ENCODE measurements around the gene TRAPPC2L.
"Not testable (repeated sequence)": the region's sequence is repeated elsewhere in the genome, so short reads cannot be mapped to it uniquely, and the experiment has no call there.

Gene TRAPPC2L

GRCh38 chr16:88888461-88889387, 31.8 kb downstream of the TRAPPC2L start:
- TF ChIP-seq, protein P1, sequence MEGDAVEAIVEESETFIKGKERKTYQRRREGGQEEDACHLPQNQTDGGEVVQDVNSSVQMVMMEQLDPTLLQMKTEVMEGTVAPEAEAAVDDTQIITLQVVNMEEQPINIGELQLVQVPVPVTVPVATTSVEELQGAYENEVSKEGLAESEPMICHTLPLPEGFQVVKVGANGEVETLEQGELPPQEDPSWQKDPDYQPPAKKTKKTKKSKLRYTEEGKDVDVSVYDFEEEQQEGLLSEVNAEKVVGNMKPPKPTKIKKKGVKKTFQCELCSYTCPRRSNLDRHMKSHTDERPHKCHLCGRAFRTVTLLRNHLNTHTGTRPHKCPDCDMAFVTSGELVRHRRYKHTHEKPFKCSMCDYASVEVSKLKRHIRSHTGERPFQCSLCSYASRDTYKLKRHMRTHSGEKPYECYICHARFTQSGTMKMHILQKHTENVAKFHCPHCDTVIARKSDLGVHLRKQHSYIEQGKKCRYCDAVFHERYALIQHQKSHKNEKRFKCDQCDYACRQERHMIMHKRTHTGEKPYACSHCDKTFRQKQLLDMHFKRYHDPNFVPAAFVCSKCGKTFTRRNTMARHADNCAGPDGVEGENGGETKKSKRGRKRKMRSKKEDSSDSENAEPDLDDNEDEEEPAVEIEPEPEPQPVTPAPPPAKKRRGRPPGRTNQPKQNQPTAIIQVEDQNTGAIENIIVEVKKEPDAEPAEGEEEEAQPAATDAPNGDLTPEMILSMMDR (IDR thresholded peaks at IDR 0.05): no peak
- no peaks in the 10 kb centered on the region for H3K9me3 ChIP-seq
- H3K27me3 ChIP-seq: peaks cover 0 to 32% of the 10 kb centered on the region in 2 donors
- no peak overlapping the region for H3K27ac ChIP-seq
- intact Hi-C loops (cut with DNase I; ENCODE audit: low total_unique reads): no loop called here
- DNase-seq: no peak
- no peaks in the 10 kb centered on the region for H3K36me3 ChIP-seq
- no peak overlapping the region for H3K4me3 ChIP-seq
- no peaks in the 10 kb centered on the region for H3K4me1 ChIP-seq

- H3K4me1 ChIP-seq; DNase-seq; H3K27ac ChIP-seq; intact Hi-C loops (cut with DNase I; ENCODE audit: low total_unique reads); H3K36me3 ChIP-seq; H3K9me3 ChIP-seq; H3K4me3 ChIP-seq: not testable (repeated sequence)
- H3K27me3 ChIP-seq: peaks cover 0 to 25% of the 10 kb centered on the region in 2 donors
Observed at GRCh38 chr16:88889702-88890352, 32.9 kb downstream of the TRAPPC2L start.

- no peak for DNase-seq
- TF ChIP-seq, protein P1 (IDR thresholded peaks at IDR 0.05): no peak
- no peaks in the 10 kb centered on the region for H3K36me3 ChIP-seq
- intact Hi-C loops (cut with DNase I; ENCODE audit: low total_unique reads): no loop called here
- H3K27me3 ChIP-seq: peaks cover 0 to 13% of the 10 kb centered on the region in 2 donors
- no peaks in the 10 kb centered on the region for H3K9me3 ChIP-seq
- no peaks in the 10 kb centered on the region for H3K4me1 ChIP-seq
- H3K4me3 ChIP-seq: no peak overlapping the region
- H3K27ac ChIP-seq: no peak overlapping the region
Observed at GRCh38 chr16:88891083-88891482, 34.2 kb downstream of the TRAPPC2L start.

- H3K27ac ChIP-seq: no peak overlapping the region
- DNase-seq: no peak
- no peaks in the 10 kb centered on the region for H3K4me1 ChIP-seq
- intact Hi-C loops (cut with DNase I; ENCODE audit: low total_unique reads): no loop called here
- no peaks in the 10 kb centered on the region for H3K9me3 ChIP-seq
- TF ChIP-seq, protein P1 (IDR thresholded peaks at IDR 0.05): no peak
- peaks cover 0 to 8% of the 10 kb centered on the region in 2 donors for H3K27me3 ChIP-seq
- no peaks in the 10 kb centered on the region for H3K36me3 ChIP-seq
- no peak overlapping the region for H3K4me3 ChIP-seq
Observed at GRCh38 chr16:88892065-88892464, 35.1 kb downstream of the TRAPPC2L start.

- no peak overlapping the region for H3K4me3 ChIP-seq
- H3K4me1 ChIP-seq: no peaks in the 10 kb centered on the region
- DNase-seq: no peak
- no peaks in the 10 kb centered on the region for H3K36me3 ChIP-seq
- H3K27me3 ChIP-seq: peaks cover 0 to 8% of the 10 kb centered on the region in 2 donors
- H3K9me3 ChIP-seq: no peaks in the 10 kb centered on the region
- intact Hi-C loops (cut with DNase I; ENCODE audit: low total_unique reads): no loop called here
- TF ChIP-seq, protein P1 (IDR thresholded peaks at IDR 0.05): no peak
- H3K27ac ChIP-seq: no peak overlapping the region
Observed at GRCh38 chr16:88893127-88893968, 36.4 kb downstream of the TRAPPC2L start.

DNA sequence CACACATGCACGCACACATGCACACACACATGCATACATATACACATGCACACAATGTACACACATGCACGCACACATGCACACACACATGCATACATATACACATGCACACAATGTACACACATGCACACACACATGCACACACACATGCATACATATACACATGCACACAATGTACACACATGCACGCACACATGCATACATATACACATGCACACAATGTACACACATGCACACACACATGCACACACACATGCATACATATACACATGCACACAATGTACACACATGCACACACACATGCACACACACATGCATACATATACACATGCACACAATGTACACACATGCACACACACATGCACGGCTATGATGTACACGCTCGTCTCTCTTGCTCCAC, 37.3 kb downstream of the TRAPPC2L start:
- H3K9me3 ChIP-seq; H3K27me3 ChIP-seq; H3K36me3 ChIP-seq; intact Hi-C loops (cut with DNase I; ENCODE audit: low total_unique reads); H3K4me3 ChIP-seq; H3K4me1 ChIP-seq; H3K27ac ChIP-seq; DNase-seq: not testable (repeated sequence)
